Endodermal cell (in vitro differentiated cells): Measurements from ENCODE around the gene CD151. TPM values are rescaled to one million over a fixed set of nuclear protein-coding genes. Genes with fewer than 3 reads are reported as not detected.

Experiments
- DNase-seq: peaks from one replicate; pipeline ENCODE4 v3.0.0-alpha.2; 2017
- H3K27ac ChIP-seq: 2 replicates; pipeline ENCODE4 v1.5.1; 2013; ENCODE audit warnings: mild to moderate bottlenecking, low read depth, low read length, moderate library complexity
- H3K27me3 ChIP-seq: 2 replicates; pipeline ENCODE4 v1.6.1; 2013; ENCODE audit warnings: mild to moderate bottlenecking, low read length, moderate library complexity; ENCODE audit not compliant: insufficient read depth, control insufficient read depth, poor library complexity, severe bottlenecking
- H3K36me3 ChIP-seq: 2 replicates; pipeline ENCODE4 v1.7.0; 2013; ENCODE audit warnings: mild to moderate bottlenecking, low read length, moderate library complexity; ENCODE audit not compliant: control insufficient read depth, insufficient read depth
- H3K4me1 ChIP-seq: one replicate; pipeline ENCODE4 v1.7.0; 2013; ENCODE audit warnings: low read length; ENCODE audit not compliant: control insufficient read depth, insufficient read depth
- H3K4me3 ChIP-seq: 2 replicates; pipeline ENCODE4 v1.5.1; 2013; ENCODE audit warnings: mild to moderate bottlenecking, low read length, moderate library complexity
- H3K9ac ChIP-seq: 2 replicates; pipeline ENCODE4 v1.6.1; 2013; ENCODE audit warnings: mild to moderate bottlenecking, low read length, moderate library complexity; ENCODE audit not compliant: poor library complexity, severe bottlenecking; ENCODE audit errors: extremely low read depth
- H3K9me3 ChIP-seq: 2 replicates; pipeline ENCODE4 v1.6.1; 2013; ENCODE audit warnings: mild to moderate bottlenecking, low read length, moderate library complexity; ENCODE audit not compliant: control insufficient read depth
- H3K27ac Mint-ChIP-seq: 2 replicates; pipeline ENCODE4 v1.8.0; 2020; ENCODE audit warnings: mixed read lengths
- H3K27me3 Mint-ChIP-seq: 2 replicates; pipeline ENCODE4 v1.8.0; 2021; ENCODE audit warnings: mild to moderate bottlenecking, mixed read lengths; ENCODE audit not compliant: insufficient read depth
- H3K36me3 Mint-ChIP-seq: 2 replicates; pipeline ENCODE4 v1.8.0; 2020; ENCODE audit warnings: low read depth, mixed read lengths
- H3K4me1 Mint-ChIP-seq: 2 replicates; pipeline ENCODE4 v1.8.0; 2020; ENCODE audit warnings: mixed read lengths
- H3K4me3 Mint-ChIP-seq: 2 replicates; pipeline ENCODE4 v1.8.0; 2020; ENCODE audit warnings: mild to moderate bottlenecking, moderate library complexity, mixed read lengths
- H3K9me3 Mint-ChIP-seq: 2 replicates; pipeline ENCODE4 v1.8.0; 2020; ENCODE audit warnings: mild to moderate bottlenecking, mixed read lengths
- WGBS, 2 experiments: methylation state at CpG; one replicate each; pipeline versions ENCODE4 v1.1.5 to v1.1.7; 2013; ENCODE audit warnings: missing lambda C conversion rate in 2 of 2, mixed read lengths in 1 of 2; ENCODE audit not compliant: insufficient coverage in 1 of 2, insufficient read length in 1 of 2; 5-methylcytosine and 5-hydroxymethylcytosine counted together
- total RNA-seq, 2 donors: library from RNA; stranded (reverse); fragmentation: NEBNext Ultra II Directional in 1 of 2; extraction: Animal tissue kit (Norgen Biotek cat#: 25700) in 1 of 2; gene quantifications; 2 replicates in 1 of 2; 3 replicates in 1 of 2; pipeline ENCODE4 v1.2.1, GENCODE V29; 2021
- TF ChIP-seq, protein P1 (sequence below): fragments of 200-600 bp; sonication (generic); conservative IDR thresholded peaks from 2 replicates; pipeline ENCODE4 v1.5.0; 2021; ENCODE audit warnings: antibody characterized with exemption, mild to moderate bottlenecking

CD151 gene
- total RNA-seq, 2 donors from 2014 or later, result 139 to 165 TPM

DNA sequence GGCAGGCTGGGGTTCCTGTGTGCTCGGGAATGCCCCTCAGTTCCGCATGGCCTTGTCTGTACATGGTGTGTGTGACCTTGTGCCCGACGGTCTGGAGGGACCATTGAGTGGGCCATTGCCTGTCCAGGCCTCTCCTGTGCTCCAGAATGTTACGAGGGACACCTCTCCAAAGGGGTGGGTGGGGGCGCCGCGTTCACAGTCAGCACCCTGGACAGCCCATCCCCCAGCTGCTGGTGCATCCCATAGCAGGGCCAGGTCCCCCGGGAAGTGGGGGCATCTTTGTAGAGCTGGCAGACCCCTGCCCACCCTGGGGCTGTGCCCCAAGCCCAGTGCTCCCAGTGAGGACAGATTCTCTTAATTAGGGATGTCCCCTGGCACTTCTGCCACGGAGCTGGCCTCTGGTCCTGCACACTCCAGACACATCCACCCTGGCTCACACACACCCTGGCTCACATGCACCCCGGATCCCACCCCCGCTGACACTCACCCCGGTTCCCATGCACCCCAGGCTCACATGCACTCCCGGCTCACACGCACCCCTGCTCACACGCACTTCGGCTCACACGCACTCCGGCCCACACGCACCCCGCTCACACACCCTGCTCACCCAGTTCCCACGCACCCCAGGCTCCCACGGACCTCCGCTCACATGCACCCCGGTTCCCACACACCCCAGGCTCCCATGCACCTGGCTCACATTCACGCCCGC is 25.5 kb downstream of the CD151 start:
- peaks cover 4% of the 10 kb centered on the region for H3K4me1 Mint-ChIP-seq
- TF ChIP-seq, protein P1, sequence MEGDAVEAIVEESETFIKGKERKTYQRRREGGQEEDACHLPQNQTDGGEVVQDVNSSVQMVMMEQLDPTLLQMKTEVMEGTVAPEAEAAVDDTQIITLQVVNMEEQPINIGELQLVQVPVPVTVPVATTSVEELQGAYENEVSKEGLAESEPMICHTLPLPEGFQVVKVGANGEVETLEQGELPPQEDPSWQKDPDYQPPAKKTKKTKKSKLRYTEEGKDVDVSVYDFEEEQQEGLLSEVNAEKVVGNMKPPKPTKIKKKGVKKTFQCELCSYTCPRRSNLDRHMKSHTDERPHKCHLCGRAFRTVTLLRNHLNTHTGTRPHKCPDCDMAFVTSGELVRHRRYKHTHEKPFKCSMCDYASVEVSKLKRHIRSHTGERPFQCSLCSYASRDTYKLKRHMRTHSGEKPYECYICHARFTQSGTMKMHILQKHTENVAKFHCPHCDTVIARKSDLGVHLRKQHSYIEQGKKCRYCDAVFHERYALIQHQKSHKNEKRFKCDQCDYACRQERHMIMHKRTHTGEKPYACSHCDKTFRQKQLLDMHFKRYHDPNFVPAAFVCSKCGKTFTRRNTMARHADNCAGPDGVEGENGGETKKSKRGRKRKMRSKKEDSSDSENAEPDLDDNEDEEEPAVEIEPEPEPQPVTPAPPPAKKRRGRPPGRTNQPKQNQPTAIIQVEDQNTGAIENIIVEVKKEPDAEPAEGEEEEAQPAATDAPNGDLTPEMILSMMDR, result no peak
- H3K27me3 Mint-ChIP-seq, result no peaks in the 10 kb centered on the region
- no peaks in the 10 kb centered on the region for H3K36me3 ChIP-seq
- H3K9me3 Mint-ChIP-seq, result no peaks in the 10 kb centered on the region
- H3K27me3 ChIP-seq, result no peaks in the 10 kb centered on the region
- no peak for DNase-seq
- no peak overlapping the region for H3K27ac Mint-ChIP-seq
- no peak overlapping the region for H3K4me3 ChIP-seq
- no peaks in the 10 kb centered on the region for H3K4me1 ChIP-seq
- H3K36me3 Mint-ChIP-seq, result peaks cover 3% of the 10 kb centered on the region
- no peak overlapping the region for H3K4me3 Mint-ChIP-seq
- no peak overlapping the region for H3K9ac ChIP-seq
- H3K9me3 ChIP-seq, result no peaks in the 10 kb centered on the region
- 88 to 94% methylated on average over 17 to 27 of the region's 27 CpGs for WGBS, 2 experiments
- no peak overlapping the region for H3K27ac ChIP-seq

DNA sequence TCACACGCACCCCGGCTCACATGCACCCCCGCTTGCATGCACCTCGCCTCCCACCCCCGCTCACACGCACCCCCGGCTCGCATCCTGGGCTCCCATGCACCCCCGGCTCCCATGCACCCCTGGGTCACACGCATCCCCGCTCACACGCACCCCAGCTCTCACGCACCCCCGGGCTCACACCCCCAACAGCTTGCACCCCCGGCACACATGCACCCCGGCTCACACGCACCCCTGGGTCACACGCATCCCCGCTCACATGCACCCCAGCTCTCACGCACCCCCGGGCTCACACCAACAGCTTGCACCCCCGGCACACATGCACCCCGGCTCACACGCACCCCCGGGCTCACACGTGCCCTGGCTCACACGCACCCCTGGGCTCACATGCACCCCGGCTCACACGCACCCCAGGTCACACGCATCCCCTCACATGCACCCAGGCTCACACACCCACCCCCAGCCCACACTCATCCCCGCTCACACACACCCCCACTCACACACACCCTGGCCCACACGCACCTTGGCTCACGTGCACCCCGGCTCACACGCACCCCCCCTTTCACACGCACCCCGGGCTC is 26.1 kb downstream of the CD151 start:
- no peaks in the 10 kb centered on the region for H3K27me3 Mint-ChIP-seq
- TF ChIP-seq, protein P1, result no peak
- peaks cover 3% of the 10 kb centered on the region for H3K36me3 Mint-ChIP-seq
- no peak overlapping the region for H3K27ac Mint-ChIP-seq
- WGBS, 2 experiments, result 80 to 95% methylated on average over 2 to 33 of the region's 37 CpGs
- H3K4me1 ChIP-seq, result no peaks in the 10 kb centered on the region
- H3K27ac ChIP-seq, result no peak overlapping the region
- DNase-seq, result no peak
- peaks cover 5% of the 10 kb centered on the region for H3K4me1 Mint-ChIP-seq
- no peak overlapping the region for H3K9ac ChIP-seq
- H3K27me3 ChIP-seq, result no peaks in the 10 kb centered on the region
- H3K4me3 ChIP-seq, result no peak overlapping the region
- H3K9me3 ChIP-seq, result no peaks in the 10 kb centered on the region
- no peaks in the 10 kb centered on the region for H3K36me3 ChIP-seq
- no peaks in the 10 kb centered on the region for H3K9me3 Mint-ChIP-seq
- H3K4me3 Mint-ChIP-seq, result no peak overlapping the region

DNA sequence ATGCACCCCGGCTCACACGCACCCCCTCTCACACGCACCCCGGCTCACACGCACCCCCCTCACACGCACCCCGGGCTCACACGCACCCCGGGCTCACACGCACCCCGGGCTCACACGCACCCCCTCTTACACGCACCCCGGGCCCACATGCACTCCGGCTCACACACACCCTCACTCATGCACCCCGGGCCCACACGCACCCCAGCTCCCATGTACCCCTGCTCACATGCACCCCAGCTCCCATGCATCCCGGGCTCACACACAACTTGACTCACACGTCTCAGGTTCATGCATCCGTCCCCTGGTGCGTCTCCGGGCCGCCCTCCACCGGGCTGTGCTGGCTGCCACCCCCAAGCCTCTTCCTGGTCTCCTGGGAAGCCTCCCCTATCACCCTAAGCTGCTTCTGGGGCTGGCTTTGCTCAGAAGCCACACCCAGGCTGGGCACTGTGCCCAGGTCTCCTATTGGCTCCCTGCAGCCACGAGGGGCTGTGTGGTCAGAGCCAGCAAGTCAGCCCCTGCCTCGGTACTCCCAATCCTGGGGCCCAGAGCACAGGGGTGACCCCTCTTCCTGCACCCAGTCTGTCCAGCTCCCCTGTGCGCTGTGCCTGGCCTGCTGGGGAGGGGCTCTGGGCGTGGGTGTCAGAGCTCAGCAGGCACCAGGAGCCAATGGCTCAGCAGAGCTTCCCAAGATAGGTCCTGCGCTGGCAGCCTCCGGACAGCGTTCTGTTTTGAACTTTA is 26.8 kb downstream of the CD151 start:
- no peak for DNase-seq
- H3K4me1 ChIP-seq, result no peaks in the 10 kb centered on the region
- Mint-ChIP-seq H3K4me3 (no peak overlapping the region), H3K9me3 (no peaks in the 10 kb centered on the region), H3K36me3 (peaks cover 3% of the 10 kb centered on the region), H3K27ac (no peak overlapping the region), H3K27me3 (no peaks in the 10 kb centered on the region), H3K4me1 (peaks cover 5% of the 10 kb centered on the region)
- H3K9ac ChIP-seq, result no peak overlapping the region
- H3K27me3 ChIP-seq, result no peaks in the 10 kb centered on the region
- 86 to 91% methylated on average over 15 to 19 of the region's 31 CpGs for whole genome bisulfite sequencing, 2 experiments
- H3K9me3 ChIP-seq, result no peaks in the 10 kb centered on the region
- H3K36me3 ChIP-seq, result no peaks in the 10 kb centered on the region
- H3K4me3 ChIP-seq, result no peak overlapping the region
- no peak overlapping the region for H3K27ac ChIP-seq
- TF ChIP-seq, protein P1, result no peak
